ENCODE measurements around the gene SKIDA1. TPM values are rescaled to one million over a fixed set of nuclear protein-coding genes. Genes with fewer than 3 reads are reported as not detected.

The SKIDA1 gene
- total RNA-seq, 1 experiment from 2014 or later, result 9.3 TPM

- no peak for DNase-seq (ENCODE audit: low read depth, low spot score)
- H3K4me3 ChIP-seq (ENCODE audit: low read depth in 2 of 2, low read length in 2 of 2), result 0 out of 4 replicates have a peak overlapping the region, but pooled peaks of 1 of the 2 experiments have one; percentile 2
- peaks cover 36% of the 10 kb centered on the region for H3K4me1 ChIP-seq (ENCODE audit: control insufficient read depth, insufficient read depth, low read length)
- ChIA-PET CTCF (no interaction called here), POLR2A (no interaction called here)
- no peak for ATAC-seq
- intact Hi-C loops (cut with micrococcal nuclease; ENCODE audit: unreplicated experiment) (loop anchor here (10.0 kb wide), 1 partner anchor 349 kb away; no protein-coding TSS in a partner anchor), in situ Hi-C loops (cut with HindIII; ENCODE audit: low pct_unique_long_range_greater_than_20kb, low sequenced_read_pairs) (no loop called here)
- no peaks in the 10 kb centered on the region for H3K27me3 ChIP-seq (ENCODE audit: control insufficient read depth, insufficient read depth, low read length)
- TF ChIP-seq POLR2AphosphoS5 (IDR thresholded peaks at IDR 0.05; ENCODE audit: low read depth, low read length), result no peak
- TF ChIP-seq REST (IDR thresholded peaks at IDR 0.05; ENCODE audit: insufficient read depth in 1 of 2, low read depth in 2 of 2, low read length in 1 of 2), result no peak
- TF ChIP-seq SIN3A (IDR thresholded peaks at IDR 0.05; ENCODE audit: borderline replicate concordance, insufficient read depth, low read depth, low read length), result no peak
- TF ChIP-seq CTCF (IDR thresholded peaks at IDR 0.05), result no peak
- TF ChIP-seq TCF7L2 (IDR thresholded peaks at IDR 0.05; ENCODE audit: low read depth, low read length), result no peak
- H3K9me3 ChIP-seq (ENCODE audit: control insufficient read depth, insufficient read depth, low read depth, low read length), result no peaks in the 10 kb centered on the region
- no TSS peak for BruUV-seq (replicated peaks)
- H3K36me3 ChIP-seq (ENCODE audit: control insufficient read depth, insufficient read depth, low read length), result no peaks in the 10 kb centered on the region
- peak overlapping the region; percentile 89 for H3K27ac ChIP-seq (ENCODE audit: low read length)
Observed at GRCh38 chr10:21523557-21524008, 1.9 kb downstream of the SKIDA1 start.

- H3K4me3 ChIP-seq (ENCODE audit: low read depth in 2 of 2, low read length in 2 of 2), result no peak overlapping the region
- H3K27me3 ChIP-seq (ENCODE audit: control insufficient read depth, insufficient read depth, low read length), result no peaks in the 10 kb centered on the region
- no peaks in the 10 kb centered on the region for H3K36me3 ChIP-seq (ENCODE audit: control insufficient read depth, insufficient read depth, low read length)
- POLR2A ChIA-PET, result interaction anchor here (0.5 kb wide), 1 partner anchor 10 kb away, joined by 4 read pairs; no protein-coding TSS in a partner anchor
- intact Hi-C loops (cut with micrococcal nuclease; ENCODE audit: unreplicated experiment), result loop anchor here (10.0 kb wide), 1 partner anchor 348 kb away; no protein-coding TSS in a partner anchor
- peaks cover 35% of the 10 kb centered on the region for H3K4me1 ChIP-seq (ENCODE audit: control insufficient read depth, insufficient read depth, low read length)
- in situ Hi-C loops (cut with HindIII; ENCODE audit: low pct_unique_long_range_greater_than_20kb, low sequenced_read_pairs), result no loop called here
- DNase-seq (ENCODE audit: low read depth, low spot score), result no peak
- H3K27ac ChIP-seq (ENCODE audit: low read length), result peak overlapping the region; percentile 89
- no peaks in the 10 kb centered on the region for H3K9me3 ChIP-seq (ENCODE audit: control insufficient read depth, insufficient read depth, low read depth, low read length)
- TF ChIP-seq REST (IDR thresholded peaks at IDR 0.05; ENCODE audit: insufficient read depth in 1 of 2, low read depth in 2 of 2, low read length in 1 of 2) (no peak), CTCF (IDR thresholded peaks at IDR 0.05) (0 out of 2 replicates have a peak, but pooled peaks have one; percentile 18)
- BruUV-seq (replicated peaks), result no TSS peak
- no peak for ATAC-seq
- CTCF ChIA-PET, result no interaction called here
Observed at GRCh38 chr10:21522631-21523406, 2.7 kb downstream of the SKIDA1 start.
